Spleen (tissue), 11 donors: ENCODE measurements around the gene PGAP2. TPM values are rescaled to one million over a fixed set of nuclear protein-coding genes. Genes with fewer than 3 reads are reported as not detected.

Experiments
- DNase-seq: peaks from one replicate; pipeline ENCODE4 v3.0.0-alpha.2; 2020
- H3K27ac ChIP-seq, 8 donors: fragments of 200-600 bp; sonication (generic) in 7 of 8; 1 replicate in 4 of 8; 2 replicates in 4 of 8; pipeline versions ENCODE4 v1.5.0 to v1.8.0; 2016 to 2021; ENCODE audit warnings: inconsistent platforms in 4 of 8, mild to moderate bottlenecking in 4 of 8, moderate library complexity in 1 of 8
- H3K27me3 ChIP-seq, 7 donors: fragments of 200-600 bp; sonication (generic) in 6 of 7; replicated peaks in 1 of 7; 1 replicate in 4 of 7; 2 replicates in 3 of 7; pipeline versions ENCODE4 v1.5.0 to v1.8.0; 2016 to 2021; ENCODE audit warnings: inconsistent platforms in 3 of 7, mild to moderate bottlenecking in 1 of 7
- H3K36me3 ChIP-seq, 6 donors: fragments of 200-600 bp; sonication (generic) in 5 of 6; 1 replicate in 4 of 6; 2 replicates in 2 of 6; pipeline versions ENCODE4 v1.5.0 to v1.8.0; 2016 to 2021; ENCODE audit warnings: inconsistent platforms in 2 of 6
- H3K4me1 ChIP-seq, 6 donors: fragments of 200-600 bp; sonication (generic) in 5 of 6; 1 replicate in 3 of 6; 2 replicates in 3 of 6; pipeline versions ENCODE4 v1.5.0 to v1.8.0; 2016 to 2021; ENCODE audit warnings: inconsistent platforms in 3 of 6
- H3K4me3 ChIP-seq, 8 donors: fragments of 200-600 bp; sonication (generic) in 7 of 8; 1 replicate in 4 of 8; 2 replicates in 4 of 8; pipeline versions ENCODE4 v1.5.0 to v1.8.0; 2016 to 2021; ENCODE audit warnings: inconsistent platforms in 4 of 8, mild to moderate bottlenecking in 4 of 8, moderate library complexity in 2 of 8
- H3K9me3 ChIP-seq, 8 donors: fragments of 200-600 bp; sonication (generic) in 7 of 8; 1 replicate in 4 of 8; 2 replicates in 4 of 8; pipeline versions ENCODE4 v1.5.0 to v1.8.0; 2016 to 2021; ENCODE audit warnings: inconsistent platforms in 4 of 8
- POLR2A ChIP-seq, 3 donors: fragments of 450-650 bp; IDR thresholded peaks; one replicate each; pipeline ENCODE4 v1.5.1; 2017; ENCODE audit warnings: antibody characterized with exemption in 3 of 3, mild to moderate bottlenecking in 1 of 3
- POLR2AphosphoS5 ChIP-seq, 3 donors: sonication (generic); formaldehyde crosslinking; IDR thresholded peaks; one replicate each; pipeline ENCODE4 v1.5.1; 2017; ENCODE audit warnings: antibody characterized with exemption in 3 of 3
- WGBS, 5 donors: extraction: QIAGEN DNeasy Blood & Tissue Kit in 3 of 5; methylation state at CpG; one replicate each; pipeline versions ENCODE4 v1.1.5 to v1.1.7; 2013 to 2018; 5-methylcytosine and 5-hydroxymethylcytosine counted together
- intact Hi-C: fragments of 100-400 bp; cut with DNase I; formaldehyde crosslinking; loops from one replicate; pipeline ENCODE4 v1.15.0; 2023; ENCODE audit warnings: low total_unique reads
- polyA plus RNA-seq, 3 donors: library from polyadenylated mRNA; stranded (reverse); fragments of 200-250 nt; gene quantifications; one replicate each; pipeline ENCODE4 v1.2.1, GENCODE V29; 2013
- total RNA-seq, 7 donors: library from RNA; depleted of rRNA in 3 of 7; stranded (reverse); fragments of >200 nt in 3 of 7; fragmentation: NEBNext Ultra II Directional in 4 of 7; extraction: Animal tissue kit (Norgen Biotek cat#: 25700) in 4 of 7; gene quantifications; one replicate each; pipeline versions ENCODE4 v1.1.0 to v1.2.1, GENCODE V29; 2016 to 2021
- TF ChIP-seq, protein P1 (sequence below), 11 experiments: fragments of 200-600 bp in 7 of 11; fragments of 450-650 bp in 4 of 11; sonication (generic) in 4 of 11; IDR thresholded peaks in 8 of 11; conservative IDR thresholded peaks in 3 of 11; 1 replicate in 7 of 11; 2 replicates in 4 of 11; pipeline versions ENCODE4 v1.4.0 to v1.8.0; 2016 to 2021; ENCODE audit warnings: antibody characterized with exemption in 11 of 11, inconsistent platforms in 4 of 11, mild to moderate bottlenecking in 1 of 11
- donor health status: healthy with polysubstance abuse.
- donor health status: DM: no; HTN: no; CAD: no; lungs with moderate emphysema.
- donor health status: DM: no; HTN: no; CAD: no.
- donor health status: Bipolar disorder and iron deficiency.
- donor health status: healthy.
- donor health status: DM: no; HTN: no; CAD: no.
- donor health status: DM: yes; HTN: yes; CAD: no.

Gene PGAP2
- total and polyA plus RNA-seq, 10 donors, result 10.7 to 22.2 (median 15.0) TPM

GRCh38 chr11:3799143-3799542, 9.2 kb upstream of the PGAP2 start:
- TF ChIP-seq POLR2AphosphoS5 (IDR thresholded peaks at IDR 0.05), result no peak
- TF ChIP-seq, protein P1, sequence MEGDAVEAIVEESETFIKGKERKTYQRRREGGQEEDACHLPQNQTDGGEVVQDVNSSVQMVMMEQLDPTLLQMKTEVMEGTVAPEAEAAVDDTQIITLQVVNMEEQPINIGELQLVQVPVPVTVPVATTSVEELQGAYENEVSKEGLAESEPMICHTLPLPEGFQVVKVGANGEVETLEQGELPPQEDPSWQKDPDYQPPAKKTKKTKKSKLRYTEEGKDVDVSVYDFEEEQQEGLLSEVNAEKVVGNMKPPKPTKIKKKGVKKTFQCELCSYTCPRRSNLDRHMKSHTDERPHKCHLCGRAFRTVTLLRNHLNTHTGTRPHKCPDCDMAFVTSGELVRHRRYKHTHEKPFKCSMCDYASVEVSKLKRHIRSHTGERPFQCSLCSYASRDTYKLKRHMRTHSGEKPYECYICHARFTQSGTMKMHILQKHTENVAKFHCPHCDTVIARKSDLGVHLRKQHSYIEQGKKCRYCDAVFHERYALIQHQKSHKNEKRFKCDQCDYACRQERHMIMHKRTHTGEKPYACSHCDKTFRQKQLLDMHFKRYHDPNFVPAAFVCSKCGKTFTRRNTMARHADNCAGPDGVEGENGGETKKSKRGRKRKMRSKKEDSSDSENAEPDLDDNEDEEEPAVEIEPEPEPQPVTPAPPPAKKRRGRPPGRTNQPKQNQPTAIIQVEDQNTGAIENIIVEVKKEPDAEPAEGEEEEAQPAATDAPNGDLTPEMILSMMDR (IDR thresholded peaks at IDR 0.05 in 8 of 11, conservative IDR thresholded peaks at IDR 0.05 in 3 of 11), result no peak
- TF ChIP-seq POLR2A (IDR thresholded peaks at IDR 0.05), result no peak
- Histone ChIP-seq H3K4me1 (peaks cover 20 to 43% (median 38%) of the 10 kb centered on the region in 6 donors), H3K4me3 (peak overlapping the region in 1 of 8 donors; percentile 76), H3K27me3 (no peaks in the 10 kb centered on the region), H3K36me3 (peaks cover 0 to 7% (median 2%) of the 10 kb centered on the region in 6 donors), H3K27ac (no peak overlapping the region), H3K9me3 (no peaks in the 10 kb centered on the region)
- intact Hi-C loops, result no loop called here
- 92 to 99% (median 97%) methylated on average over 9 of the region's 9 CpGs for WGBS, 5 donors
- DNase-seq, result no peak

- intact Hi-C loops, result no loop called here
- no peaks in the 10 kb centered on the region for H3K27me3 ChIP-seq
- DNase-seq, result no peak
- H3K4me3 ChIP-seq, result no peak overlapping the region
- peaks cover 19 to 36% (median 31%) of the 10 kb centered on the region in 6 donors for H3K4me1 ChIP-seq
- no peaks in the 10 kb centered on the region for H3K9me3 ChIP-seq
- no peaks in the 10 kb centered on the region for H3K36me3 ChIP-seq
- WGBS, 5 donors, result 71 to 95% (median 93%) methylated on average over 4 to 5 of the region's 5 CpGs
- H3K27ac ChIP-seq, result no peak overlapping the region
- TF ChIP-seq POLR2AphosphoS5 (IDR thresholded peaks at IDR 0.05) (no peak), POLR2A (IDR thresholded peaks at IDR 0.05) (no peak)
- TF ChIP-seq, protein P1 (IDR thresholded peaks at IDR 0.05 in 8 of 11, conservative IDR thresholded peaks at IDR 0.05 in 3 of 11), result no peak
Observed at GRCh38 chr11:3799873-3800272, 8.5 kb upstream of the PGAP2 start.

GRCh38 chr11:3802011-3802790, 6.2 kb upstream of the PGAP2 start:
- H3K4me3 ChIP-seq, result no peak overlapping the region
- no peak overlapping the region for H3K27ac ChIP-seq
- TF ChIP-seq POLR2A (IDR thresholded peaks at IDR 0.05) (no peak), POLR2AphosphoS5 (IDR thresholded peaks at IDR 0.05) (no peak)
- TF ChIP-seq, protein P1 (IDR thresholded peaks at IDR 0.05 in 8 of 11, conservative IDR thresholded peaks at IDR 0.05 in 3 of 11), result no peak
- H3K36me3 ChIP-seq, result no peaks in the 10 kb centered on the region
- peaks cover 0 to 15% (median 11%) of the 10 kb centered on the region in 6 donors for H3K4me1 ChIP-seq
- DNase-seq, result no peak
- intact Hi-C loops, result no loop called here
- WGBS, 5 donors, result 80 to 89% (median 86%) methylated on average over 4 of the region's 4 CpGs
- H3K9me3 ChIP-seq, result no peaks in the 10 kb centered on the region
- no peaks in the 10 kb centered on the region for H3K27me3 ChIP-seq

DNA sequence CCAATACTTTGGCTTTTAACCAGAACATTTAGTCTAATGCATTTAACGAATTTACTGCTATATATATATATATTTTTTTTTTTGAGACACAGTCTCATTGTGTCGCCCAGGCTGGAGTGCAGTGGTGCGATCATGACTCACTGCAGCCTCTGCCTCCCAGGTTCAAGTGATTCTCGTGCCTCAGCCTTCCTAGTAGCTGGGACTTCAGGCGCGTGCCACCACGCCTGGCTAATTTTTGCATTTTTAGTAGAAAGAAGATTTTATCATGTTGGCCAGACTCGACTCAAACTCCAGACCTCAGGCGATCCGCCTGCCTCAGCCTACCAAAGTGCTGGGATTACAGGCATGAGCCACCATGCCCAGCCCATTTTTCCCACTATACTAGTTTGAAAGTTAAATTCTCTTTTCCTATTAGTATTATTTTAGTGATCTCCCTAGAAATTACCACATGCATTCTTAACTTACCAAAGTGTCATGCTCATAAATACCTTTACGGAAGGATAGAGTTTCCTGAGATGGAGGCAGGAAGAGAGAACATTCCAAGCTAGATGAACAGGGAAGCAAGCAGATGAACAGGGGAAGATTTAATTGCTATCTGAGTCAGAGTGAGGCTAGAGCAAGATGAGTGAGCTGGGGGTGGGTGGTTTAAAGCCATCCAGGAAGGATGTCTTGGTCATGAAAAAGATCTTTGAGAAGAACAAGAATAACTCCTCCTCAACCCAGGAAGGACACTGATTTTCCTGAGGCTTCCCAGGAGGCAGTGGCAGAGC, 4.4 kb upstream of the PGAP2 start:
- H3K27ac ChIP-seq, result no peak overlapping the region
- H3K36me3 ChIP-seq, result no peaks in the 10 kb centered on the region
- H3K9me3 ChIP-seq, result no peaks in the 10 kb centered on the region
- DNase-seq, result no peak
- 81 to 95% (median 93%) methylated on average over 11 of the region's 11 CpGs for WGBS, 5 donors
- peaks cover 2 to 15% (median 7%) of the 10 kb centered on the region in 6 donors for H3K4me1 ChIP-seq
- no peaks in the 10 kb centered on the region for H3K27me3 ChIP-seq
- intact Hi-C loops, result no loop called here
- H3K4me3 ChIP-seq, result no peak overlapping the region
- TF ChIP-seq POLR2AphosphoS5 (IDR thresholded peaks at IDR 0.05) (no peak), POLR2A (IDR thresholded peaks at IDR 0.05) (no peak)
- TF ChIP-seq, protein P1 (IDR thresholded peaks at IDR 0.05 in 8 of 11, conservative IDR thresholded peaks at IDR 0.05 in 3 of 11), result no peak
